GM12874 (cell line): ENCODE results near the gene OSBP2.
A peak's percentile ranks its signal among the peaks of the same experiment; 100 is the strongest.

ENCODE experiments used
- CTCF ChIP-seq: IDR thresholded peaks from 2 replicates; pipeline ENCODE4 v1.5.1; 2011; ENCODE audit warnings: low read depth, mild to moderate bottlenecking, control low read depth, low read length, moderate library complexity; ENCODE audit not compliant: insufficient read depth

Gene OSBP2

GRCh38 chr22:30920407-30920806, 225.7 kb downstream of the OSBP2 start:
- TF ChIP-seq CTCF = peak; percentile 85

GRCh38 chr22:30921108-30921507, 226.4 kb downstream of the OSBP2 start:
- TF ChIP-seq CTCF = no peak

DNA sequence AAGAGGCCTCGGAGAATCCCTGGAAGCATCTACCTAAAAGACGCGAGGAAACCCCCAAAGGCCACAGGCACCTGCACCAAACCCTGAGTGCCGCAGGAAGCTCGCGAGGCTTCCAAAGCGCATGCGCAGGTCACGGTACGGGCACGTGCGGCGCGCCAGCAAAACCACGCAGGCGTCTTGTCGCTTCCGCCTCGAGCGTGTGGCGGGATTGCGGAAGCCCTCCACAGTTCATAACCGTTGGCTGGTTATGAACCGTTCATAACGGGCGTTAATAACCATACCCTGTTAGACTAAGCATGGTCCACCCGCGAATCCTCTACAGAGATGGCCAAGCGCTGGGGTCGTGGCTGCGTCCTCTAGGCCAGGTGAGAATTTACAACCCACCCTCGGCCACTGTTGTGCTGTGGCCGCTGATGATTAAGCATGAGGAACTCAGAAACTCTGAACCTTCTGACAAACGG, 227.5 kb downstream of the OSBP2 start:
- TF ChIP-seq CTCF = no peak

- TF ChIP-seq CTCF = no peak
Observed at GRCh38 chr22:30923168-30923900, 228.7 kb downstream of the OSBP2 start.

DNA sequence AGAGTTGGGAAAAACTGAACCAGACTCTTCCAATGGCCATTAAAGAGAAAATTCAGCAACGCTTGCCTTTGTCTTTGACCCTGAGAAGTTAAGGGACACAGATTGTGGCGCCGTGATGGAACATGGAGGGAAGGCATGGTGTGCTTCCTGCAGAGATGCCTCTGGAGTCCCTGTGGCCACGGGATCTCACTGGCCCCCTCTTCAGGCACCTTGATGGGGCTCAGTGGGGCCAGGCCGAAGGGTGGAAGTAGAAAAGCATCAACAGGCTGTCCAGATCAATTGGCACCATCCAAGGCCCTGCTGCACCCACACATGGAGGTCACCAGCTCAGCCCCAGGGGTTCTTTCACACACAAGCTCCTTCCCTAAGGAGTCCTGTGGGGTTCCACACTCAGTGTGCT, 231.0 kb downstream of the OSBP2 start:
- no peak for TF ChIP-seq CTCF

GRCh38 chr22:30926706-30927105, 232.0 kb downstream of the OSBP2 start:
- TF ChIP-seq CTCF = no peak

DNA sequence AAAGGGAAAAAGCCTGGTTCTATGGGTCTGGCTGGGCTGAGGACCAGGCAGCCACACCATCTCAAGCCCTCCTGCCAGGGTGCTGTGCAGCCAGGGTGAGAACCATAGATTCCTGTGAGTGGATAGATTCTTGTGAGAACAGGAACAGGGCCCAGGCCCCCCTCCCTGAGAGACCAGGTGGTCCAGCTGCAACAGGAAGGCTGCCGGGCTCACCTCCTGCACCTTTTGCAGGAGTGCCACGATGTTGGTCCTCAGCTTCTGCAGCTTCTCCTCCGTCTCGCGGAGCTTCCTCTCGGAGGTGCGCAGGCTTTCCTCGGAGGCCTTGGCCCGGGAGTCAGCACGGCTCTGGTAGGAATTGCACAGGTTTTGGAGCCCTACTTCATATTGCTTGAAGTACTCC, 233.1 kb downstream of the OSBP2 start:
- no peak for TF ChIP-seq CTCF

DNA sequence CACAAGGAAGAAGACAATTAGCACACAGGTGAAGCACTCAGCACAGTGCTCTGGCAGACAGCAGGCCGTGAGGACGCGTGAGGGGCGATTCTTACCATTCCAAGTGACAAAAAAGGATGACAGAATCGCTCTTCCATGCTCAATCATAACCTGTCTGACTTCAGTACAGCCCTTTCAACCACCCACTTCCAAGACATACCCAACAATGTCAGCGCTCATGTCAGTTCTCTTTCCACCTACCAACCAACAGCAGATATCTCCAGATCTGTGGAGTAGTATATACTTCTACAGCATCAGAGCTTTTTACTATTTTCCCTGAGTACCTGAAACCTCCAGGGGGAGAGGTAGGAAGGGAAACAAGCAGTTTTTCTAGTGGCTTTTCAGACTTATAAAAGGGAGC, 233.7 kb downstream of the OSBP2 start:
- no peak for TF ChIP-seq CTCF
